Kasumi-1 (cell line): ENCODE measurements around the gene PTGIS.
A peak's percentile ranks its signal among the peaks of the same experiment; 100 is the strongest.

Experiments used
- DNase-seq, 2 experiments: peaks; one replicate each; lab custom pipeline; 2025; lab: John Stamatoyannopoulos, UW

Gene PTGIS

GRCh38 chr20:49595811-49596561 lies 28.0 kb upstream of the PTGIS start:
- peak; percentile 12 to 39 for DNase-seq

- DNase-seq: no peak
Measured at GRCh38 chr20:49595346-49595745, 27.4 kb upstream of the PTGIS start.

- no peak for DNase-seq
Measured at GRCh38 chr20:49594931-49595315, 27.0 kb upstream of the PTGIS start.

GRCh38 chr20:49594143-49594930 lies 26.4 kb upstream of the PTGIS start:
- DNase-seq: peak; percentile 51 to 70

- DNase-seq: no peak
Measured at GRCh38 chr20:49593466-49594142, 25.7 kb upstream of the PTGIS start.

GRCh38 chr20:49592120-49592519 lies 24.2 kb upstream of the PTGIS start:
- DNase-seq: no peak

GRCh38 chr20:49591217-49591865 lies 23.4 kb upstream of the PTGIS start:
- no peak for DNase-seq

- peak; percentile 94 to 95 for DNase-seq
Measured at GRCh38 chr20:49590163-49591017, 22.5 kb upstream of the PTGIS start.

- no peak for DNase-seq
Measured at GRCh38 chr20:49589747-49590146, 21.8 kb upstream of the PTGIS start.

- no peak for DNase-seq
Measured at GRCh38 chr20:49587111-49587570, 19.2 kb upstream of the PTGIS start.

GRCh38 chr20:49585585-49586245 lies 17.8 kb upstream of the PTGIS start:
- no peak for DNase-seq

- DNase-seq: no peak
Measured at GRCh38 chr20:49584418-49585382, 16.8 kb upstream of the PTGIS start.

GRCh38 chr20:49583669-49584417 lies 15.9 kb upstream of the PTGIS start:
- DNase-seq: no peak

- no peak for DNase-seq
Measured at GRCh38 chr20:49583343-49583668, 15.4 kb upstream of the PTGIS start.

- no peak for DNase-seq
Measured at GRCh38 chr20:49582413-49583334, 14.7 kb upstream of the PTGIS start.

- DNase-seq: no peak
Measured at GRCh38 chr20:49581482-49581881, 13.5 kb upstream of the PTGIS start.

- DNase-seq: no peak
Measured at GRCh38 chr20:49580813-49581174, 12.9 kb upstream of the PTGIS start.
